Stimulated activated CD4-positive, alpha-beta T cell treated with anti-CD3 and anti-CD28 coated beads, Interleukin-1b, Interleukin-23, amount 100 ng/mL, for 1 hour (primary cell): ENCODE data around the gene APELA.
"Not testable (repeated sequence)": the region's sequence is repeated elsewhere in the genome, so short reads cannot be mapped to it uniquely, and the experiment has no call there.

Source experiments
- DNase-seq, 2 donors: peaks; one replicate each; pipeline ENCODE4 v3.0.0-alpha.2; 2020; ENCODE audit warnings: low read depth in 2 of 2

The APELA gene, protein sequence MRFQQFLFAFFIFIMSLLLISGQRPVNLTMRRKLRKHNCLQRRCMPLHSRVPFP

DNA sequence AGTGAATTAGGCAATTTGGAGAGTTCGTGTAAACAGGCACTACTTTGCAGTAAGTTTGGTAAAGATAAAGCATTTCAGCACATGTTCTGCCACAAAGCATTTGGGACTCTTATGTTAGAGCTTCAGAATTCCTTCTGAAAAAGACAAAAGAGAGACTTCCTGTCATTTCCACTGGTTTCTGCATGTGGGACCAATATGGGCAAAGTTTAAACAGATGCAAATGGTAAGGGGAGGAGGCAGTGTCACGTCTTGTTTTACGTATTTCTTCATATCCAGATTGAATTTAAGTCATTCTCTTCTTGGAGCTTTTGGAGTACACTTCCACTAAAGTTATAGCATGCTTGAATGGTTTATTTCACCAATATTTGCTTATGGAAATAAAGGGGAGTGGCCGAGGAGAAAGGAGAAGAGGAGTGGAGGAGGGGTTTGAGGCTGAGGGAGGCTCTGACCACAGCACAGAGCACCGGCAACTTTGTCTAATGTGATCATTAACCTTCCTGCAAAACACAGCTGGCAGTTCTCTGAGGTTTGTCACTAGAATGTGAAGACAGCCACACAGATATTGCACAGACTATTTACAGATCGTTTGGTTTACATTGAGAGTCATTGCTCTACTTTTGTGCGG is at the start of gene APELA:
Gene APELA (plus strand): TSS at position 479 of the 625 bp plus-strand sequence. CDS start 154 bp downstream, outside the sequence.
- no peak for DNase-seq

DNA sequence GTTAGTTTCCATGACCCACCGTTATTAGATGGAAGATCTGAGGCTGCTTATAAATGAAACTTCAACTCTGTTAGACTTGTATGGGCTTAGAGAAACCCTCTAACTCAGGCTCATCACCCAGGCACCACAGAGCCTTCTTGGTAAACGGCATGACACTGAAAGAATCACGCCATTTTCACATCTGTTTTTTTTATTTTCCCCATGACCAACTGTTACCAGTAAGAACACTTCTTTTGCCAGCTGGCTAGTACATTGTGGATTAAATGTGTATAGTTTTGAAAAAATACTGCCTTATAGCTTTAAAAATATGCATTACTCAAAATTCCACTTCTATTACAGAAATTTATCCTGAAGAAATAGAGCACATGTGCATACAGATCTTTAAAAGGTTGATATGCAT is 48.0 kb upstream of the APELA start:
- no peak for DNase-seq

DNA sequence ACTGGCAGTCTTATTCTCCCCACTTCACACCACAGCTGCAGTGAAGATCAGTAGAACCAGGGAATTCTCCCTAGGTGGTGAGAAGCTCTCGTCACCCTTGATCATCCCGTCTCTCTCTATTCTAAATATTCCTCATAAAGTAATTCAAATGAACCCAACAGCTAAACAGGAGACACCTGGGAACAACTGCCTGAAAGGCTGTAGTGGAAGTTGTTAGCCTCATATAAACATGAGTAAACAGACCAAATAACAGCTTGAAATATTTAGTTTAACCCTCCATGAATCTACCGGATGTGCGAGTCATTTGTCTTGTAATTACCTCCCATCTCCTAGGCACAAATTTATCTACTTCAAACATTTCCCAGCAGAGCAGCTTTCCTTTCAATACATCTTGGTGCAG is 30.4 kb upstream of the APELA start:
- no peak for DNase-seq

DNA sequence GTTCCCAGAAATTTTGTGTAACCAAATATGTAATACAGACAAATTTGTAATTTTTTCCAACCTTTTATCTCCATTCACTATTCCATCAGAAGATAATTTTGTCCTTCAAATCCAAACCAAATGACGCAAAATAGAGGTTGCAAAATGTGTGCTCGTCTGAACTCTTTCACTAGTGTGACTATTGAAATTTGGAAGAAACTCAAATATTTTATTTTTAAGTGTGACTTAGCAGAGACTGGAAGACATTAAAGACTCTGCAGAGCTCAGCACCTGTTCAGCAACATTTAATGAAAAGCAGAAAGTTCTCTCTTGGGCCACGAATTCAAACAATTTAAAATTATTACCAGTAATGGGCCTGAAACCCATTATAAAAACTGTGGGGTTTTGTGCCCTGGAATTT is 30.0 kb upstream of the APELA start:
- DNase-seq = no peak

DNA sequence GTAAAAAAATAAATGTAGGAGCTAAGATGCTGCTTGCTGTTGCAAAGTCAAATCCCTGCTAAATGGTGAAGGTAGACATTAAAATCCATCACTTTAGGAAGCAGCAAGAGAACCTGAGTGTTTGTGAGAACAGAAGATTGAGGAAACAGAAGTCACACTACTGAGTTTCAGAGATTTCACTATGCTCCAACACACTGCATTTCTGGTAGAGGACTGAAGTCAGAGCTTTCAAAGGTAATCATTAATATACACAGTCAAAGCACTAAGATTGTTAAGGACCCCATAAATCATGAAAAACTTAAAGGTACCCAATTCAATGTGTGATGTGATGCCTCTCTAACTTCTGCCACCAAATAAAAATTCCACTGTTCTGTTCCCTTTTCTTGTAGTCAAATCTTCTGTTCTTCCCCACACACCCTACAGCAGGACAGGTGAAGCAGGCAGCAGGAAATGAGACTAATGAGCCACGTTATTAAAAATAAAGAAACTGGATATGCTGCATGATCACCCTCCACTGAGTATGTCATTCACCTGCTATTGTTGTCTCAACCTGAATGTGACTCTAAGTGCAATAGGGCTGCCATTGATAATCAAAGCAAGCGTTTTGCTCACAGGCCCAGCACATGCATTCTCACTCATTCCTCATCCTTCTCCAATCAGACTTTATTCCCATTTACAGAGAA is 28.9 kb upstream of the APELA start:
- no peak for DNase-seq

DNA sequence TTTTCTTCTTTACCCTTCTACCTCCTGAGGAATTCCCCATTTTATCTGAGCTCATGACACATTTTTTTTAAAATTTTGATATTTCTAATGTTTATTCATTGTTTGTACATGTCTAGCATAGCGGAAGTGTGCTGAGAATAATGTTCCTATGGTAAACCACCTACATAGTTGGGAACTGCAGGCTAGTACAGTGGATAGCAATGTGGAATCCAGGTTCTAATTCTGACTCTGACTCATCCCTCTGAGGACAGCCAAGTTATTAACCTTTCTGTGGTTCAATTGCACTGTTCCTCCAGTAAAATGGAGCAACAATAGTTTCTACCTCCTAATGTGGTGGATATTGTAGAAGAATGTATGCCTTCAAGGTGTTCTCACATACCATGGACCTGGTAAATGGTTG is 20.6 kb upstream of the APELA start:
- no peak for DNase-seq

DNA sequence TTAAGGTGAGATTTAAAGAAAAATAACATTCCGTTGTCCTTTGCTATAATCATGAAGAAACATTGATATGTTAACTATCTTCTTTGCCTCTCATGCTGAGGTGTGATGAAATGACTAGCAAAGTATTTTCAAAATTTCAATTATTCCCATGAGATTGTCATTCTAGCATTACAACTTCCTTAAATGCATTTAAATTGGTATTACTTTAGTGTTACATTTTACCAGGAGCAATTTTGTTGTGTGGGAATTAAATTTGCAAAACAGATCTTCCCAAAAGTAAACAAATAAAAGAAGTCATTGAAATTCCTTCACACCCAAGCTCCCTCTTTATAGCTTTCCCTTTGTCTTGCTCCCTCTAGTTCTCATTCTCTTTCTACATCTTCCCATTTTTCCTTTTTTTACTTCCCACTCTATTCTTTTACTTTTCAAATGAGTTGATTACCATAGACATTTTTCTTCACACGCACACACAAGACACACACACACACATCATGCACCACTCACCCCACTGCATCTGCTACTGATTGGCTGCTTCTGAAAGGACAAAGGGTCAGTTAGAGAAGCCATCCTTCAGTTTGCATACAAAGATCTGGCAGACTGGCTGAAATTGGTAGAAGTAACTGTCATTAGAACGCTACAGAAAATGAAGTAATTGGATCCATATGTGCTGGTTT is 10.0 kb upstream of the APELA start:
- DNase-seq = no peak

DNA sequence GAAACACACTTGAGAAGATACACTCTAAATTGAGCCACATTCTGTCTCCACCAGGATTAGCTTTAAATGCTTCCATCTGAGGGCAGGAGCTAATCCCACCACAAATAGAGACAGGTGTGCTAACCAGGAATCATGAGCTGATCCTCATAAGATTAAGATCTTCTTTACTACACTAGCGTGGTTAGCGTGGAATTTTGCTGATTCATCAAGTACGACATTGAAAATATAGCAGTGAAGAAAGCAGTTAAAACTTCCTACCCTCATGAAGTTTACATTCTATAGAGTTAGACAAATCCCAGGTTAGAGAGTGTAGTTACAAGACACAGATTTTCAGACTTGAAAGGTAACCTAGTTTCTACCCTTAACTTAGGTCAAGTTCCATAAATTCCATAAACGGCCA is 5.3 kb upstream of the APELA start:
- DNase-seq = no peak

DNA sequence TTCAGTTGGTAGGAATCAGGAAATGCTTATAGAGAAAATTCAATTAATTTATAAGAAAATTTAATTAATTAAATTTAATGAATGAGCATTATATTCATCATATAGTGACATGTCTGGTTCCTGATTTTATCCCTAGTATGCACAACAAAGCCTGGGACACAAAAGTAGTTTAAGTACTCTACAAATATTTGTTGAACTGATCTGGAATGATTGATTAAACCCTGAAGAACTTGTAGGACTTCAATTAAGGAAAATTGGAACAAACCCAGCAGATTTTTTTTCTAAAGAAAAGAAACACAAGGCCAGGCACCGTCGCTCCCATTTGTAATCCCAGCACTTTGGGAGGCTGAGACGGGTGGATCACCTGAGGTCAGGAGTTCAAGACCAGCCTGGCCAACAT is 4.5 kb upstream of the APELA start:
- DNase-seq = no peak

DNA sequence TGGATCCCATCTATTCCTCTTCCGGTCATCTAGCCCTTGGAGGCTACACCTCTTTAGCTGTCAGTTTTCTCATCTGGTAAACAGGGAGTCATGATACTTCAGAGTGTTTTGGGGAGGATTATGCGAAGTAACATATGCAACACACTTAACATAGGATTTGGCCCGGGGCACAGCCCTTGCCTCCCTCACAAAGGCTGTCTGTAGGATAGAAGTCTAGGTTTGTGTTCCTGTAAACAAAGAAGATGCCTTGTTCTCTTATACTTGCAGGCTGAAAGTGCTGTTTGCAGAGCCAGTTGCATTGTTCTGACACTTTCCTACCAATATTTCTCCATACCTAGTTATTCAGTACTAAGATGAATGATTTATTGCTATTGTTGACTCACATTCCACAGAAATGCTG is 2.2 kb upstream of the APELA start:
- DNase-seq = no peak

DNA sequence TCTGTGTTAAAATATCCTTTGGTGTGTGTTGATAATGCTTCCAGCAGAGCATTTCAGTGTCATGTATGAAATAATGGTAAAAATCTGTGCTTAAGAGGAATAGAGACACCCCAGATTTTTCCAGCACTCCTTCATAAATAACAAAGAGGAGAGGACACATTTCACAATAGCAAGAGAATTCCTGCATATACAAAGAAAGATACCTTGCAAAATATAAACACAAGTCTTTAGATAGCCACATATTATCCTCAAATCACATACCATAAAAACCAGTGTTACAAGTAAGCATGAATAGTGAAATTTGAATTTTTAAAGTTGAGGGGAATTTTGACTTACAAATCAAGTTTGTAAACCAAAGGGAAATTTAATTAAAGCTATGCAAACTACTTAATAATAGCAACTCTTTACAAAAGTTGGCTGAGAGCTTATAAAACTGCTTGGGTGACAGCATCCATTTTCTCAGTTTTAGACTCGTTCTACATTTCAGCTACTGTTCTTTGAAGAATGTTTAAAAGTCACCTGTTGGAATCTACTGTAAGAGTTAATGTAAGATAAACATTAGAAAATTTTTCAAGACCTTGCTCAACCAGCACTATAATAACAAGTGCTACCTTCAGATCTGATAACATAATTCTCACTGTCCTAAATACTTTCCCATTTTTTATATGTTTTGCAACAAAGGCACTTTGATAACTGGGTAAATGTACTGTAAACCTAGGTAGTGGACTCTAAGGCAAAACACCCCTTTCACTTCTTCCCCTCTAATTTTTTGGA is 3.7 kb downstream of the APELA start:
- DNase-seq = no peak

DNA sequence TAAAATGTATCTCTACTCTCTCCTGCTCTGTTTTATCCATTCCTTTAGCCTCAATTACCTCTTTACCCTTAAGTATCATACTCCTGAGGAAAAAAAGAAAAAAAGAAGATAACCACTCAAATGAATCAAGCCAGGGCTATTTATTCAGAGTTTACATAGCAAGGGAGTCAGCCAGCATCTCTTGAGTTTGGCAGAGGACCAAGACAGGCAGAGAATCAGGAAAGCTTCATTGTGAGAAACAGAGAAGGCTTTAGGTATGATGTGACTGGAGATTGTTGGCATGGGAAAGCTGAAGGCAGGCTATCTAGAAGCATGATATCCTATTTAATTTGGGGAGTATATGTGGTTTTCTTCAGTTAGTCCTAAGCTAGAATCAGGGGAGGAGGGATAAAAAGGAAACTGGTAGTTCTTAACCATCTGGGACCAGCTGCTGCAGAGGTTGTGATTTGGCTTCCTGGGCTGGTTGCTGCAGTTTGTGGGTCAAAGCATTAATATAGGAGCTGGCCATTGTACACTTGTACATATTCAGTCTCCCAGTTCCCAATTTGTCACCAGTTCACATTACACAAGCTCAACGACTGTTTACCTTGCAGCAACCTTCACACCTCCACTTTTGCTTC is 11.2 kb downstream of the APELA start:
- no peak for DNase-seq

DNA sequence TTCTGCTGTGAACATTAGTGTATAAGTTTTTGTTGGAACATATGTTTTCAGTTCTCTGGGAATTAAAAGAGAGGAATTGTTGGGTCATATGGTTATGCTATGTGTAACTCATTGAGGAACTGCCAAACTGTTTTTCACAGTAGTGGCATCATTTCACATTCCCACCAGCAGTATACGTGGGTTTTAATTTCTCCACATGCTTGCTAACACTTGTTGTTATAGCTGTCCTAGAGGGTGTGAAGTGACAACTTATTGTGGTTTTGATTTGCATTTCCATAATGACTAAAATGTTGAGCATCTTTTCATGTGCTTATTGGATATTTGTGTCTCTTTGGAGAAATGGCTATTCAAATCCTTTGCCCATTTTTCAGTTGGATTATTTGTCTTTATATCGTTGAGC is 13.7 kb downstream of the APELA start:
- no peak for DNase-seq

DNA sequence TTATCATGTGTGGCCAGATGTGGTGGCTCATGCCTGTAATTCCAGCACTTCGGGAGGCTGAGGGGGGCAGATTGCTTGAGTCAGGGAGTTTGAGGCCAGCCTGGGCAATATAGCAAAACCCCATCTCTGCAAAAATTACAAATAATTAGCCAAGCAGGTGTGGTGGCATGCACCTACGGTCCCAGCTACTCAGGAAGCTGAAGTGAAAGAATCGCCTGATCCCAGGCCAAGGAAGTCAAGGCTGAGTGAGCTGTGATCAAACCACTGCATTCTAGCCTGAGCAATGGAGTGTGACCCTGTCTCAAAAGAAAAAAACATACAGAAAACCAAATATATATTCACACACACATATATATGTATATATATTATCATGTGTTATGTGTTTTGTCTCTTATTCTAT is 15.0 kb downstream of the APELA start:
- DNase-seq = no peak

DNA sequence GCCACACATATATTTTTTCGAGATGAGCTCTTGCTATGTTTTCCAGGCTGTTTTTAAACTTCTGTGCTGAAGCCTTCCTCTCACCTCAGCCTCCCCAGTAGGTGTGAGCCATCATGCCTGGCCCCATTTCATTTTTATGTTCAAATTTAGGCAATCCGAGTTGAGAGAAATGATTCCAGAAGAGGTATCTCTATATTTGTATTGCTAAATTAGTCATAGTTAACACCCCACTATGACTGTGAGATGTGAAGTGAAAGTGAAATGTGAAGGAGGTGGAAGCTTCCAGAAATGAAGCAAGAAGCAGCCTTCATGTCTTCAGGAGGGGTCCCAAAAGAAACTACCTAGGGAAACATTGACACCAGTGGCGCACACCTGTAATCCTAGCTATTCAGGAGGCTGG is 17.7 kb downstream of the APELA start:
- no peak for DNase-seq

DNA sequence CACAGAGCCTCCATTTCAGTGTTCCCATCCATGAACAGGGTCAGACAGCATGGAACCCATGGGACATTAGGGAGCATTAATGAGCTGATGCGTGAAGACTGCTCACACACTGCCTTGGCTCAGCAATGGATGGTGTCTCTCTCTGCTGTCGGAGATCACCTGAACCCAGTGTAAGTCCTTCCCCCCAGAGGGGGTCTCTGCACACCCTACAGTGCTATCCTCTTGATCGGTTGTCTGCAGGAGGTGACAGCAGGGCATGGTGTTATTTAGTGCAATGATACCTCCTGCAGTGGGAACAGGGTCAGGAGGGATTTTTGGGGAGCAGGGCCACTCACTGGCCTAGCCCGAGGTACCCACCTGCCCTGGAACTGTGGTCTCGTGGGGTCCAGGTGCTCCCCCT is 25.6 kb downstream of the APELA start:
- no peak for DNase-seq

DNA sequence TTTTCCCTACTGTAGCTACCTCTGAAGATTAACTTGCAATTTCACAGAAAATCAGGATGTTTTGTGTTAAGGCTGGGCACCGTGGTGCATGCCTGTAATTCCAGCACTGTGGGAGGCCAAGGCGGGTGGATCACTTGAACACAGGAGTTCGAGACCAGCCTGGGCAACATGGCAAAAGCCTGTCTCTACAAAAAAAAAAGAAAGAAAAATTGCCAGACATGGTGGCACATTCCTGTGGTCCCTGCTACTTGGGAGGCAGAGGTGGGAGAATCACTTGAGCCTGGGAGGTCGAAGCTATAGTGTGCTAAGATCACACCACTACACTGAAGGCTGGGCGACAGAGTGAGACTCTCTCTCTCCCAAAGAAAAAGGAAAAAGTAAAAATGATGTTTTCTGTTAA is 27.4 kb downstream of the APELA start:
- no peak for DNase-seq

DNA sequence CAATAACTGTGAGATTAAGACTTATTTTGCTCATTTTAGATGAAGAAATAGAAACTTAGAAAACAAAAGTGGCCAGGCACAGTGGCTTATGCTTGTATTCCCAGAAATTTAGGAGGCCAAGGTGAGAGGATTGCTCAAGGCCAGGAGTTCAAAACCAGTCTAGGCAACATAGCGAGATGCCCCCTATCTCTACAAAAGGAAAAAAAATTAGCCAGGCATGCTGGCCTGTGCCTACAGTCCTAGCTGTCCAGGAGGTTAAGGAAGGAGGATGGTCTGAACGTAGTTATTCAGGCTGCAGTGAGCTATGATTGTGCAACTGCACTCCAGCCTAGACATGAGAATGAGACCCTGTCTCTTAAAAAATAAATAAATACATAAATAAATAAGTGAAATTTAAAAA is 28.0 kb downstream of the APELA start:
- DNase-seq = no peak

DNA sequence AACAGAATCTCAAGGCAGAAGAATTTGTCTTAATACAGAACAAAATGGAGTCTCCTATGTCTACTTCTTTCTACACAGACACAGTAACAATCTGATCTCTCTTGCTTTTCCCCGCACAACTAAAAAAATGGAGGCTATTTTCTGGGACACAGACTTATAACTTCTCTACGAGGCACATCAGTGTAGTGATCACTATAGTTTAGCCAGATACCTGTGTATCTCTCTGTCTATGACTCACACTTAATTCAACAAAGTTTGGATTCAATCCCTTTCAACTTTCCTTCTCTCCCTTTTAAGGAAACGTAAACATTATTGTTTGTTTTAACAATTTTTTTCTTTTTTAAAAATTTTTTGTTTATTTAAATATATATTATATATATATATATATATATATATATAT is 29.4 kb downstream of the APELA start:
- no peak for DNase-seq

DNA sequence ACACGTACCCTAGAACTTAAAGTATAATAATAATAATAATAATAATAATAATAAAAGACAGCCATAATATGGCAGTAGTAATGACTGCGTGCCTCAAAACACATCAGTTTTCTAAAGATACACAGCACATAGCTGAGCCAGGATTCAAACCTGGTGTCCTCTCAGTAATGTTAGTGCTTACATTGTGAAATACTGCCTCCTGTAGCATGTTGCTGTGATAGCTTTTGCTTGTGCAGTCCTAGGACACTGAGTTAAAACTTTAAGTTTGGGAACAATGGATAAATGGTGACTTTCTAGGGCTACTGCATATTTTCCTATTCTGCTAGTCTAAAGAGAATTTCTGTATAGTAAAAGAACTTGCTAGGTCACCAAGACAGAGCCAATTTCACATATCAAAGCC is 36.5 kb downstream of the APELA start:
- not testable (repeated sequence) for DNase-seq

DNA sequence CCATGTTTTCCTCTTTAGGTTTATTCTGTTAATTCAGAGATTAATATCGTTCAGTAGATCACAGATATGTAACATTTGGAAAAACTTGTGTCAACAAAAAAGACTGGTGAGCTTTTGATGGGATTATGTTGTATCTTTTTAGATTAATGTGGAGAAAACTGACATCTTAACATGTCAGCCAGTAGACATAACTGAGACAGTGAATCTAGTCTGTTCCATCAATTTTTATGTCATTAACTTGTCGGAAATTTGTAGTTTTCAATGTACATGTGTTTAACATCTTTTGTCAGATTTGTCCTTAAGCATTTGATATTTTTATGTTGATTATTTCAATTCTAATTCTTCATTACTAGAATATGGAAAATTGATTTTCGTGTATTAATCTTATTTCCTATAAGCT is 42.0 kb downstream of the APELA start:
- DNase-seq = no peak

DNA sequence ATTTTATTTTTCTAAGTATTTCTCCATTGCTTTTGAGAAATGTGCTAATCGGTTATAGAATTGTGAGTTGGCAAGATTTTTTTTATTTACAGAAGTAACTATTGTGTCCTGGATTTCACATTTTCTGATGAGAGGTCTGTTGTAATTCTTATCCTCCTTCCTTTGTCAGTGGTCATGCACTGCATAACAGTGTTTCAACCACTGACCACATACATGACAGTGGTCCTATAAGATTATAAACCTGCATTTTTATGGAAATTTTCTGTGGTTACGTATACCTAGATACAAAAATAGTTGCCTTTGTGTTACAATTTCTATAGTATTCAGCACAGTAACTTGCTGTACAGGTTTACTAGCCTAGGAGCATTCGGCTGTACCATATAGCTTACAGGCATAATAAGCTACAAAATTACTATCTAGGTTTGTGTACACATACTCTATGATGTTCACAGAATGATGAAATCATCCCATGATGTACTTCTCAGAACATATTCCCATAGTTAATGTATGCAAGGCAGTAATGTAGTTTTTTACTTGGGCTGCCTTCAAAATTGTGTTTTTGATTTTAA is 47.8 kb downstream of the APELA start:
- DNase-seq = no peak
